ENCODE results near the gene CCDC47. TPM values are rescaled to one million over a fixed set of nuclear protein-coding genes. Genes with fewer than 3 reads are reported as not detected.
"Not testable (repeated sequence)": the region's sequence is repeated elsewhere in the genome, so short reads cannot be mapped to it uniquely, and the experiment has no call there.

The CCDC47 gene
- total RNA-seq, 2 experiments from 2014 or later: 31.0 to 31.3 TPM

- Histone ChIP-seq H3K27ac (ENCODE audit: low read depth in 1 of 2, low read length in 2 of 2) (no peak overlapping the region), H3K9me3 (ENCODE audit: control insufficient read depth in 1 of 2, insufficient read depth in 1 of 2, low read length in 2 of 2) (no peaks in the 10 kb centered on the region), H3K4me3 (ENCODE audit: low read length) (no peak overlapping the region), H3K36me3 (ENCODE audit: insufficient read depth, low read length) (peaks cover 87% of the 10 kb centered on the region), H3K27me3 (ENCODE audit: control insufficient read depth in 1 of 2, insufficient read depth in 2 of 2, low read length in 2 of 2) (no peaks in the 10 kb centered on the region), H3K4me1 (ENCODE audit: insufficient read depth, low read length) (no peaks in the 10 kb centered on the region)
- ChIA-PET POLR2A (no interaction called here), CTCF (interaction anchor here (1.8 to 2.6 kb wide), 2 partner anchors 9 to 48 kb away, joined by 6 read pairs; no protein-coding TSS in a partner anchor)
- Mint-ChIP-seq H3K4me3 (no peak overlapping the region), H3K9me3 (no peaks in the 10 kb centered on the region), H3K4me1 (ENCODE audit: low read depth) (no peaks in the 10 kb centered on the region), H3K27ac (no peak overlapping the region), H3K27me3 (no peaks in the 10 kb centered on the region), H3K36me3 (ENCODE audit: low read depth) (peaks cover 91% of the 10 kb centered on the region)
- ATAC-seq (ENCODE audit: poor library complexity): no peak
- no peak for TF ChIP-seq CTCF (IDR thresholded peaks at IDR 0.05)
- no peak for DNase-seq
- intact Hi-C loops (cut with DNase I, micrococcal nuclease): no loop called here
These were observed 27.4 kb upstream of the CCDC47 start for GRCh38 chr17:63800783-63801182.

- ATAC-seq (ENCODE audit: poor library complexity) (no peak), DNase-seq (no peak)
- H3K4me3 ChIP-seq (ENCODE audit: low read length): no peak overlapping the region
- H3K27ac ChIP-seq (ENCODE audit: low read depth in 1 of 2, low read length in 2 of 2): no peak overlapping the region
- no peak for TF ChIP-seq CTCF (IDR thresholded peaks at IDR 0.05)
- Mint-ChIP-seq H3K4me3 (no peak overlapping the region), H3K9me3 (no peaks in the 10 kb centered on the region), H3K4me1 (ENCODE audit: low read depth) (no peaks in the 10 kb centered on the region), H3K36me3 (ENCODE audit: low read depth) (peaks cover 94% of the 10 kb centered on the region), H3K27ac (no peak overlapping the region), H3K27me3 (no peaks in the 10 kb centered on the region)
- intact Hi-C loops (cut with DNase I, micrococcal nuclease): no loop called here
- ChIA-PET POLR2A (interaction anchor here (1.6 kb wide), 1 partner anchor 25 kb away, joined by 5 read pairs; the partner anchor contains the start of genes CCDC47 and DDX42), CTCF (no interaction called here)
- no peaks in the 10 kb centered on the region for H3K27me3 ChIP-seq (ENCODE audit: control insufficient read depth in 1 of 2, insufficient read depth in 2 of 2, low read length in 2 of 2)
- peaks cover 2% of the 10 kb centered on the region for H3K4me1 ChIP-seq (ENCODE audit: insufficient read depth, low read length)
- peaks cover 87% of the 10 kb centered on the region for H3K36me3 ChIP-seq (ENCODE audit: insufficient read depth, low read length)
- no peaks in the 10 kb centered on the region for H3K9me3 ChIP-seq (ENCODE audit: control insufficient read depth in 1 of 2, insufficient read depth in 1 of 2, low read length in 2 of 2)
These were observed 25.2 kb upstream of the CCDC47 start for GRCh38 chr17:63798572-63799106.

DNA sequence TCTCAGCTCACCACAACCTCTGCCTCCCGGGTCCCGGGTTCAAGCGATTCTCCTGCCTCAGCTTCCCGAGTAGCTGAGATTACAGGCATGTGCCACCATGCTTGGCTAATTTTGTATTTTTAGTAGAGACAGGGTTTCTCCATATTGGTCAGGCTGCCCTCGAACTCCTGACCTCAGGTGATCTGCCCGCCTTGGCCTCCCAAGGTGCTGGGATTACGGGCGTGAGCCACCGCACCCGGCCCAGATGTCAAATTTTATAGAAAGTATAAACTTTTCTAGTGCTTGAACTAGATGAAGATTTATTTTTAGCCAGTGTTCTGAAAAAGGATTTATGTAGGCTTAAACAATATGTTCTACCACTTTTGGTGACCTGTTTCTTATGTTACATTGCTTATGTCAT, 23.0 kb upstream of the CCDC47 start:
- H3K9me3 Mint-ChIP-seq; H3K27me3 Mint-ChIP-seq; H3K27ac Mint-ChIP-seq; H3K4me3 ChIP-seq (ENCODE audit: low read length); DNase-seq; ATAC-seq (ENCODE audit: poor library complexity); intact Hi-C loops (cut with DNase I, micrococcal nuclease); H3K4me3 Mint-ChIP-seq; H3K4me1 ChIP-seq (ENCODE audit: insufficient read depth, low read length); H3K27ac ChIP-seq (ENCODE audit: low read depth in 1 of 2, low read length in 2 of 2); H3K27me3 ChIP-seq (ENCODE audit: control insufficient read depth in 1 of 2, insufficient read depth in 2 of 2, low read length in 2 of 2); H3K4me1 Mint-ChIP-seq (ENCODE audit: low read depth); H3K9me3 ChIP-seq (ENCODE audit: control insufficient read depth in 1 of 2, insufficient read depth in 1 of 2, low read length in 2 of 2): not testable (repeated sequence)
- H3K36me3 Mint-ChIP-seq (ENCODE audit: low read depth): peaks cover 96% of the 10 kb centered on the region
- H3K36me3 ChIP-seq (ENCODE audit: insufficient read depth, low read length): peaks cover 91% of the 10 kb centered on the region
- ChIA-PET POLR2A (interaction anchor here (1.5 kb wide), 1 partner anchor 75 kb away, joined by 3 read pairs; no protein-coding TSS in a partner anchor), CTCF (interaction anchor here (0.7 kb wide), 1 partner anchor 86 kb away, joined by 3 read pairs; no protein-coding TSS in a partner anchor)

All from CD4-positive, alpha-beta T cell (primary cell).